CD4-positive, alpha-beta T cell treated with Interleukin-6 for 4 hours (primary cell): Measurements from ENCODE around the gene SRP54.
"Not testable (repeated sequence)": the region's sequence is repeated elsewhere in the genome, so short reads cannot be mapped to it uniquely, and the experiment has no call there.

Source experiments
- DNase-seq: peaks from one replicate; pipeline ENCODE4 v3.0.0-alpha.2; 2020; ENCODE audit warnings: mixed read lengths

SRP54 gene

DNA sequence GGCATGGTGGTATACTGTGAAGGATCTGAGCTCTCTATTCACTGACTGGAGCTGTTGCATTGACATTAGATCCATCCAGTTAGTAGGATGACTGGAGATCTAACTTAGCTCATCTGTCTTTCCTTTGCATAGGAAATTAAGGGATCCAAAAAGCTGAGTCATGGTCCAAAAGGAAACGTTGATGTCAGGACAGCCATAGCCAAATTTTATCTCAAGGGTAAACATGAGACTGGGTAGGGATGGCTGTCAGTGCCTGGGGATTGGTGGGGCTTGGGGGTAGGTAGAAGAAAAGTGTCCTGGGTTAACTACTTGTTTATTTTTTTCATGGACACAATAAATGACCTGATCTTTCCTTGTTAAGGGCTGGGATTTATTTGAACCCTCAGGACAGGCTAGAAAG is 67.9 kb downstream of the SRP54 start:
- DNase-seq = no peak

- DNase-seq = no peak
Measured at GRCh38 chr14:35051796-35052195, 69.0 kb downstream of the SRP54 start.

DNA sequence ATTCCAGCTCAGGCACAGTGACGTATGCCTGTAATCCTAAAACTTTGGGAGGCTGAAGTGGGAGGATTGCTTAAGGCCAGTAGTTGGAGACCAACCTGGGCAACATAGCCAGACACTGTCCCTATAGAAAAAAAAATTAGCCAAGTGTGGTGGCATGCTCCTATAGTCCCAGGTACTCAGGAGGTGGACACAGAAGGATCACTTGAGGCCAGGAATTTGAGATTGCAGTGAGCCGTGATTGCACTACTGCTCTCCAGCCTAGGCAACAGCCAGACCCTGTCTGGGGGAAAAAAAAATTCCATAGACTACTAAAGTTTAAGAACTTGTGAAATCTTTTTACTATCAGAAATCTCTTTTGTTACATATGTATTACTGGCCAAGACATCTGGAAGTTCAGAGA is 69.8 kb downstream of the SRP54 start:
- DNase-seq = no peak

DNA sequence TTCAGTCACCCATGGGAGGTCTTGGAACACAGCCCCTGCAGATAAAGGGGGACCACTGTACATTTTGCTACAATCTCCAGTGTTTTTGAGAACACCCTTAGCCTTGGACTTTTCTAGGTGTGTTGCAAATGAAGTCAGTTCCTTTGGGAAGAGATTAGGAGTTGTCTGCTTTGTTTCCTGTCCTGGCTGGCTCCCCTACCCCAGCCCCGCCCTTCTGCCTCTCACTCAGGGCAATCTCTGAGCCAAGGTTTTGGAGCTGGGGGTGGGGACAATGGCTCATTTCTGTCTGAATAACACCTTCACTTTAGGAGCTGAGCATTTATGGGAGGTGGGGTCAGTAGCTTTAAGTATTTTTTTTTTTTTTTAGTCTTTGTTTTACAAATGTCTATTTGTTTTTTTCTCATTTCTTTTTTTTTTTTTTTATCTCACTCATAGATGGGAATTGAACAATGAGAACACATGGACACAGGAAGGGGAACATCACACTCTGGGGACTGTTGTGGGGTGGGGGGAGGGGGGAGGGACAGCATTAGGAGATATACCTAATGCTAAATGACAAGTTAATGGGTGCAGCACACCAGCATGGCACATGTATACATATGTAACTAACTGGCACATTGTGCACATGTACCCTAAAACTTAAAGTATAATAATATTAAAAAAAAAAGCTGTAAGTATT is 78.5 kb downstream of the SRP54 start:
- not testable (repeated sequence) for DNase-seq

GRCh38 chr14:35065731-35066130 is 82.9 kb downstream of the SRP54 start:
- not testable (repeated sequence) for DNase-seq

DNA sequence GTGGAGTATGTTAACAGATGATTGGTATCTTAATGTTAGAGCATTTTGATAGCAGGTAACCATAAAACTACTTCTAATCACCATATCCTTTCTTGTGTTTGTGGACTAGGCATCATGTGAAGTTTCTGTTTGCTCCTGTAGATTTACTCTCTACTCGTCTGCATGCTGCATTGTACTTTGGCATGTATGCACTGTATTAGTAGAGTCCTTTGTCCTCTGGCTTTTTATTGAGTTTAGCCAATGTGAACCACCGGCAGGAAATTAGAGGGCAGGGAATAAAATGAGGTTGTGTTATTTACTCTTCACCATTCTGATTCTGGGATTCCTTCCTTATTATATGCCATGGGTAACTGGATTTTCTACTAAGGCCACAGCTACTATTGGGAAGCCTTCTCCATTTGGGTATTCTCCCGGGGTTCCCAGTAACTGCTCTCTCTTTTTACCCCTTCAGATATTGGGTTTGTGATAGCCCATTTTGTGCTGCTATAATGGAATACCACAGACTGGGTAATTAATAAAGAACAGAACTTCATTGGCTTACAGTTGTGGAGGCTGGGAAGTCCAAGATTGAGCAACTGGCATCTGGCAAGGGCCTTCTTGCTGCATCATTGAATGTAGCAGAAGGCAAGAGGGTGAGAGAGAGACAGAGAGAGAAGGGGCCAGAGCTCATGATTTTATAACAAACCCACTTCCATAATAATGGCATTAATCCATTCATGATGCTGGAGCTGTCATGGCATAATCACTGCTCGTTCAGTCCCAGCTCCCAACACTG is 85.6 kb downstream of the SRP54 start:
- DNase-seq = no peak

GRCh38 chr14:35072226-35072625 is 89.4 kb downstream of the SRP54 start:
- no peak for DNase-seq

DNA sequence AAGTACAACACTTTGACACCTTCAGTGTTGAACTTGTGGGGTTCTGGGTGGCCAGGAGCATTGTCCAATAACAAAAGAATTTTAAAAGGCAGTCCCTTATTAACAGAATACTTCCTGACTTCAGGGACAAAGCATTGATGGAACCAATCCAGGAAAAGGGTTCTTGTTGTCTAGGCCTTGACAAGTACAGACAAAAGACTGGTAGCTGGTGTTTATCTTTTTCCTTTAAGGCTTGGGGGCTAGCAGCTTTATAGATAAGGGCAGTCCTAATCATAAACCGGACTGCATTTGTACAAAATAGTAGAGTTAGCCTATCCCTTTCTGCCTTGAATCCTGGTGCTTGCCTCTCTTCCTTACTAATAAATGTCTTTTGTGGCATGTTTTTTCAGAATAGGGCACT is 90.7 kb downstream of the SRP54 start:
- DNase-seq = no peak

DNA sequence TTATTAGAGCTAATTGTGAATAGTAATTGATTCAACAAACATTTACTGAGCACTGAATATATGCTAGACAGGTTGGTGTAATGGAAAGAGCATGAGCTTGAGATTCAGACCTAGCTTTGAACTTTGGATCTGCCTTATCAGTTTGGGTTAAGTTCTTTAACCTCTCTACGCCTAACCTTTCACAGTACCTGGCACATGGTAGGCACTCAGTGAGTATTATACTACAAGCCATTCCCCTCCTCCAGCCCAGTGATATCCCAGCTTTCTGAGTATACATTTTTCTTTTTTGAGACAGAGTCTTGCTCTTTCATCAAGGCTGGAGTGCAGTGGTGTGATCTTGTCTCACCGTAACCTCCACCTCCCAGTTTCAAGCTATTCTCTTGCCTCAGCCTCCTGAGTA is 95.3 kb downstream of the SRP54 start:
- no peak for DNase-seq
